Inferior parietal cortex (tissue), 1 donor: ENCODE results near the gene COMMD1.
"Not testable (repeated sequence)": the region's sequence is repeated elsewhere in the genome, so short reads cannot be mapped to it uniquely, and the experiment has no call there.

Experiments
- DNase-seq: peaks from one replicate; pipeline ENCODE4 v3.0.0-alpha.2; 2016; ENCODE audit errors: extremely low spot score

The COMMD1 gene

DNA sequence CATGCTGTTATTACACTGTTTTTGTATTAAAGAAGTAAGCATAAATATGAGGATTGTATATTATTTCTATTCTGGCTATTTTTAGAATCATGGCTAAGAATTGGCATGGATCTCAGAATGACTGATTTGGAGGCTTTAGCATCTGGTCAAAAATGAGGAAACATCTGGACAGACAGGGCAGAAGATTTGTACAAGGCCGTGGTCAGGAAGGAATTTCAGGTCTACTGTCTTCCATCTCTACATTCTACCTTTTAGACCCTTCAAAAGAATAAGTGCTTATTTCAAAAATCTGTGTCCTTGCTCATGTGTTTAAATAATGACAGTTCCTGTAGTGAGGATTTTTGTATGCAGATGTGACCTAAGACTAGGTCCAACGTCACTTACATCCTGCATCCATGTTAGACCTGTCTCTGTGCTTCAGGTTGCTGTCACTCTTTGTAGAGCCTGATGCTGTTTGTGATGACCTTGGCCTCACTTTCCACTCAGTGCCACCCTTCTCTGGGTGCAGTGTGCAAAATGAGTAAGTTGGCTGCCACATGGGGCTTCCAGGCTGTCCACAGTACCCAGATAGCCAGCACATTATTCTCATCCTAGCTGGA is 235.8 kb downstream of the COMMD1 start:
- DNase-seq: no peak

DNA sequence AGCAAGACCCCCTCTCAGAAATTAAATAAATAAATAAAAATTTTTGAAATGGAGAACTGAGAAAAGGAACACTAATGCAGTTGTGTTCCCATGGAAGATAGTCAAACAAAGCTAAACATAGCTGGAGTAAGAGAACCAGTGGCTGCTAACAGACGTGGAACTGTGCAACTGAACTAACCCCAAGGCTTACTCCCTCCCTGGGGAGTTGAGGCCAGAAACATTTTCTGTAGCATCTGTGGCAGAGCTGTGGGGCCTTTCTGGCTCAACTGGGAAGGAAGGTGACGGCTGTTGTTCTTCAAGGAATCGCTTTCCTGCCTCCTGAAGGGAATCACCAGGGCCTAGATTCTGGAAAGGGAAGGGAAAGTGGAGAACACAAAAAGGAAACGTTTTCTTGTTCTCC is 236.6 kb downstream of the COMMD1 start:
- no peak for DNase-seq

DNA sequence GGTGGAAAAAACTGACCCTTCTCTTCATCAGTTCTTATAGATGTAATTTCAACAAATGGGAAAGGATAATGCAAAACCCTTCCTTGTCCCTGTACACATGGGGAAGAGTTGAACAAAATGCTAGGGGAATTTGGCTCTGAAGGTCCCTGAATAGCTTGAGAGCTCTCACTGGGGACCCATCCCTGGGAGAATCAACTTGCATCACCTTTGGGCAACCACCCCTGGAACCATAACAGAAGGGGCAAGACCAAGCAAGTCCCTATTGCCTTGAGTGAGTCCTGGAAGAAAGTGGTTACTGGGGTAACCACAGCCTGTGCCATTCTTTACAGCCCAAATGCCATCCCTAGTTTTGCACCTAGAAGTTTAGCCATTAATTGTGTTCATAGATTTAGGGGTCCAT is 238.2 kb downstream of the COMMD1 start:
- no peak for DNase-seq

DNA sequence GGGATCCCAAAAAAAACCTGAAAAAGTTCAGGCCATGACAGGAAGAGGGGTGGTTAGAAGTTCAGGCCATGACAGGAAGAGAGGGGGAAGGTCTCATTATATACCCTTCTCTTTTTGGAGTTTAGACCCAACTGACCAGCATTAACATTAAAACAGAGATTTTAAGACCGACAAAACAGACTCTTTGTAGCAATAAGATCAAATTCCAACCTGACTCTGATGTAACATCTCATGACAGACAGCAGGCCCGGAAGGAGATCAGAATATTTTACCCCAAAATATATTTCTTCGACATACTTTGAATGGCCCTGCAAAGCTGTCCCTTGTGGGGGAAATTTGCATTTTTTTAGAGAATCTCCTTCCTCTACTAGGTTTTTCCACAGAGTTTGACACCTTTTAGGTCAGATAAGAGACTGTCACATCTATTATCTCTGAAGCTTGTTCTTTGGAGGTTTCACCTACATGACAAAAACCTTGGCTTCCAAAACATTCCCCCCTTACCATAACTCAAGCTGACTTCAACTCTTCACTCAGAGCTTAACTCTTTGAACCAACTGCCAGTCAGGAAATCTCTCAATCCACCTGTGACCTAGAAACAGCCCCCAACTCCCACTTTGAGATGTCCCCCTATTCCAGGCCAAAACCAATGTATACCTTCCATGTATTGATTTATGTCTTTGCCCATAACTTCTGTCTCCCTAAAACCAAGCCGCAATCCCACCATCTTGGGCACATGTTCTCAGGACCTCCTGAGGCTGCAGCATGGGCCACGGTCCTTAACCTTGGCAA is 239.4 kb downstream of the COMMD1 start:
- DNase-seq: no peak

DNA sequence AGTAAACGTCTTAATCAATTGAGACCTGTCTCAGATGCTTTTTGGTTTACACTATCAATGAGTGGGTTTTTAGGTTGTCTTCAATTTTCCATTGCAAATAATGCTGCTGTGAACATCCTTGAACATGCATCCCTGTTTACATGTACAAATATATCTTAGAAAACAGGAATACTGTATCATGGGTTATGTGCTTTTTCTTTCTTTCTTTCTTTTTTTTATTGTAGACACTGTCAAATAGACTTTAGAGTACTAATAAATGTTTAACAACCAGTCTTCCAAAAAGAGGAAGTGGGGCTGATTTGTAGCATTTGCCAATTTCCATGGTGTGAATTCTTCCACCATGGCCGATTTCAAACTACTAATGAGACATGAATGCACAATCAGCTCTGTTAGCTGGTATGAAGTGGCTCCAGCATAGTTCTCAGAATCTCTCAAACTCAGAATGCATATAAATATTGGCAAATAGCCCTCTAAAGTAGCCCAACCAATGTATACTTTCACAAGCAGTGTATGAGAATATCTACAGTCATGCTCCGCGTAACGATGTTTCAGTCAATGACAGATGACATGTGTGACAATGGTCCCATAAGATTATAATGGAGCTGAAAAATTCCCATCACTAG is 240.1 kb downstream of the COMMD1 start:
- no peak for DNase-seq

DNA sequence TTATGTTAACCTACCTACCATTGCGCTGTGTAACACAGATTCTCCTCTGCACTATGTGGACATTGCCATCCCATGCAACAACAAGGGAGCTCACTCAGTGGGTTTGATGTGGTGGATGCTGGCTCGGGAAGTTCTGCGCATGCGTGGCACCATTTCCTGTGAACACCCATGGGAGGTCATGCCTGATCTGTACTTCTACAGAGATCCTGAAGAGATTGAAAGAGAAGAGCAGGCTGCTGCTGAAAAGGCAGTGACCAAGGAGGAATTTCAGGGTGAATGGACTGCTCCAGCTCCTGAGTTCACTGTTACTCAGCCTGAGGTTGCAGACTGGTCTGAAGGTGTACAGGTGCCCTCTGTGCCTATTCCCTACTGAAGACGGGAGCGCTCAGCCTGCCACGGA is 241.3 kb downstream of the COMMD1 start:
- not testable (repeated sequence) for DNase-seq

DNA sequence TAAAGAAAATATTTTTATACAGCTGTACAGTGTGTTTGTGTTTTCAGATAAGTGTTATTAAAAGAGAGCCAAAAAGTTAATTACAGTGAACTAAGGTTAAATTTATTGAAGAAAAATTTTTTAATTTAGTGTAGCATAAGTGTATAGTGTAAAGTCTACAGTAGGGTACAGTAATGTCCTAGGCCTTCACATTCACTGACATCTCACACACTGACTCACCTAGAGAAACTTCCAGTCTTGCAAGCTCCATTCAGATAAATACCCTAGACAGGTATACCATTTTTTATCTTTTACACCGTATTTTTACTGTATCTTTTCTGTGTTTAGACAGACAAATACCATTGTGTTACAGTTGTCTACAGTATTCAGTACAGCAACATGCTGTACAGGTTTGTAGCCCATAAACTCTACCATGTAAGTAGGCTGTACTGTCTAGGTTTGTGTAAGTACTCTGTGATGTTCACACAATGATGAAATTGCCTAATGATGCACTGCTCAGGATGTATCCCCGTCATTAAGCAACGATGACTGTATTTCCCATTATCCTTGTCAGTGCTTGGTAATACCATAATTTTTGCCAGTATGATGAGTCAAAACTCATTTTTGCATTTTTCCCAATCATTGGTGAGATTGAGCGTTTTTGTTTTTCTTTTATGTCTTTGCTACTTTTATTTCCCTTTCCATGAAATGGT is 242.3 kb downstream of the COMMD1 start:
- DNase-seq: no peak

DNA sequence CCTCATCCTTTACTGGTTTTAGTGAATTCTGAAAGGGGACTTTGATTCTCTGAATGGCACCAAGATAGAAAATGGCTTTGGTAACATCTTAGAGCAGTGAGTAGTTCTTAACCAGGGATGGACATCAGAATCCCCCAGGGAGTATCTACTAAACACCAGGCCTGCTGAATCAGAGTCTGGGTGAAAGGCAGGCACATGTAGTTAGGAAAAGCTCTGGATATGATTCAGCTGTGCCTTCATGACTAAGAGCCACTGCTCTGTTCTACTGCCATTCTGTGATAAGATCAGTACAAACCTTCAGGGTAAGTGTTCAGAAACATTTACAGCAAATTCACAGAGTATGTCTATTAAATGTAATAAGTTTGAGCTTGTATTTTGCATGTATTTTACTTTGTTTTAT is 244.2 kb downstream of the COMMD1 start:
- DNase-seq: no peak

DNA sequence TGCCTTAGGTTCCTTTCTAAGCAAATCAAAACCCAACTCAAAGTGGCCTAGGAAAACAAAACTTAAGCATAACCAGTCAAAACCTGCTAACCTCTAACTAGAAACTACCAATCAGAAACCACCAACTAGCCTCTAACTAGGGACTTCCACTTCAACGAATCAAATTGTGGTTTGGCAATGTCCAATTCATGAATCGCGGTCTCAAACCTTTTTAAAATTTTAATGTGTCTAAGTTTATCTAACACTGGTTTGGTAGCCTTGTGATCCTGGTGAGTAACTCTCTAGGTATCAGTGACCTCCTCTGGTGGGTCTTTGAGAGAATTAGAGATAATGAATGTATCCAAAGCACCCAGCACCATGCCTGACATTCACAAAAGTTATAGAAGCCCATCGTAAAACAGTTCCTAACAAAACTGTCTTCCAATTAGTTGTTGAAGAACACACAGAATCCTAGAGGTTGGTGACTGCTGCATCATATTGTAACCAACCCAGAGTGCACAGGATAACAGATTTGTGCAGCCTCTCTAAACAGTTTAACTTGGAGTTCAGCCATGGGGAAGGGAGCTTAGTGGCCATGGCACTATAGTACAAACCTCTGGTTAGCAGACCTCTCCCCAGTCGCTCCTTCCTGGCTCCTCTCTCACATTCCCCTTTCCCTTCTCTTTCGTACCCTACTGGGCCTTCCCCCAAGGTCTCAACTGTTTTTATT is 245.3 kb downstream of the COMMD1 start:
- DNase-seq: no peak

DNA sequence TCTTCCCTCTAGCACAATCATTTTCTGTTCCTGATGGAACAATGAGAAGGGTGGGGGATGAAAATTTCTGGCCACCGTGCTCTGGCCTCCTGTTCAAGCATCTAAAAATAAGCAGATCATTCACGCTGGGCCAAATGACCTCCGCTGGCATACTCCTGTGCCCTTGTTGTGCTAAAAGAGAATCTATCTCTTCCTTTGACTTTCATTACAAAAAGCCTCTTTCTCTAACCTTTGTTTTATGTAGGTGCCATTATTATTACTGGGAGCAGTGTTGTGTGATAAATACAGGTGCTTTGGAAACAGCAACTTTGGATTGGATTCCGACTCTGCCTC is 245.8 kb downstream of the COMMD1 start:
- DNase-seq: no peak

DNA sequence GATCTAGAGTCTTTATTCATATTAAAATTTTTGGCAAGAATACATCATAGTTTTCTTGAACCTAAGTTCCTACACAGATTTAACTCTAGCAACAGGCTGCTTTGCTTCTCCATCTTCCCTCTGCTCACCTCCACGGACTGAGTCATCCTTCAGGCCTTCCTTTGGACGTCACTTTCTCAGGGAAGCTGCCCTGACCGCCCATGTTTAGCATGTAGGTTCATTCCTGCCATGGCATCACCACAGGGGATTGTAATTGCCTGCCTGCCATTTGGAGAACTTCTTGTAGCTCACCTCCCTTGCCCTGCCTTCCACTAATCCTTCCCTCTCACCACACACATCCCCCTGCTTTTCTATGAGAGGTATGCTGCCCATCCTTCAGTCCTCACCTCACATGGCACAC is 246.5 kb downstream of the COMMD1 start:
- DNase-seq: no peak

DNA sequence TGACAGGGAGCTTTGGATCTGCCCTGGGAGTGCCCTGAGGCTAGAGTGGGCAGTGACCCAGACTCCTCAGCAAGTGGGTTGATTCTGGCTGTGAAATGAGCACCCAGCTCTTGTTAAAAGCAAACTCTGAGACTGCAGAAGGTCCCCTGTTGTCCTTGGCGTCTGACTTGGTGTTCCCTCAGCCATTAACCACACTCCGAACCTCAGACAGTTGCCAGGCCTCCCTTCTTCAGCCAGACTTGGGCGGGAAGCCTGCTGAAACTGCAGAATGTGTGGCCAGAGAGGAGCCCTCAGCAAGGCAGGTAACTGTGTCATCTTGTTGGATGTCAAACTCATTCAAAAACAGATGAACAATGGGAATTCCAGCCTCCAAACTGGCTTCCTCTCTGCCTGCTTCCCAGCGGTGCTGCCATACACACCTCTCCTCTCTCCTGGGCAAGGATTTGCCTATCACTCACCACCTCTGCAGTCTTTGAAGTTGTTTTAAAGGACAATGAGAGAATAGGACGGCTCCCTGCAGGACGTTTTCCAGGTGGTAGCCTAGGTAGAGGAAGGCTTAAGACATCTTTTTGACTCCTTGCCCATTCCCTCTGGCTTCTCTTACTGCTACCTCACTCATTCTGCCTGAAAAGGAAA is 251.5 kb downstream of the COMMD1 start:
- no peak for DNase-seq

DNA sequence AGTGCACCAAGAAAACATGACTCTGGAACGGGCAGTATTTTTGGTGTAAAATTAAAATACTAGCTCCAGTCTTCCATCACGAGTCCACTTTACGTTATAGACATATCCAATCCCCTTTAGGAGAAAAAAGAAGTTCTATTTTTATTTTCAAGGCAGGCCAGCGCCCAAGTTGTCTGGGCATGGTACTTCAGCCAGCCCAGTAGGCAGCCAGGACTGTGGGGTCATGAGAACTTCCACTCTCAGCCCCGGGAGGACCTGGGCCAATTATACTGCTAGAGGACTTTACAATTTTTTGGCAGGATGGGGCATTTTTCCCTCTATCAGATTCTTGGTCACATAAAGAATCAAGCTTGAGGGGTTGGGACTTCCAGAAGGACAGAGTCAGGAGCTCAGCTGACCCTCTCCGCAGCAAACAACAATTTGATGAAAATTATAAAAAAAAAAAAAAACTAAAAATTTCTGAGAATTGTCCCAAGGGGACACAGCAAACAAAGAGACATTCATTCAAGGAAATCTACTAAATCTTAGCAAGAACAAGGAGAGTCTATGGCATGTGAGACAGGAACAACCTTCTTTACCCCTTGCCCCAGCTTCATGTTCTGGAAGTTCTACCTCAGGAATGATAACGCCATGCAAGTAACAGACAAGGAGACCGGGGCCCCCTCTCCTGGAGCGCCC is 253.1 kb downstream of the COMMD1 start:
- DNase-seq: no peak

DNA sequence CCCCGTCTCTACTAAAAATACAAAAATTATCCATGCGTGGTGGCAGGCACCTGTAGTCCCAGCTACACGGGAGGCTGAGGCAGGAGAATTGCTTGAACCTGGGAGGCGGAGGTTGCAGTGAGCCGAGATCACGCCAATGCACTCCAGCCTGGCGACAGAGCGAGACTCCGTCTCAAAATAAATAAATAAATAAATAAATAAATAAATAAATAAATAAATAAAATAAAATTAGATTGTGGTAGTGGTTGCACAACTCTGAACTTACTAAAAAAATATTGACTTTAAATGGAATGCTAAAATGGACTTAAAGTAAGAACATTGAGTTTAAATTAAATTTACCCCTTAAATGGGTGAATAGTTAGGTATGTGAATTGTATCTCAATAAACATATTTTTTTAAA is 255.2 kb downstream of the COMMD1 start:
- not testable (repeated sequence) for DNase-seq

DNA sequence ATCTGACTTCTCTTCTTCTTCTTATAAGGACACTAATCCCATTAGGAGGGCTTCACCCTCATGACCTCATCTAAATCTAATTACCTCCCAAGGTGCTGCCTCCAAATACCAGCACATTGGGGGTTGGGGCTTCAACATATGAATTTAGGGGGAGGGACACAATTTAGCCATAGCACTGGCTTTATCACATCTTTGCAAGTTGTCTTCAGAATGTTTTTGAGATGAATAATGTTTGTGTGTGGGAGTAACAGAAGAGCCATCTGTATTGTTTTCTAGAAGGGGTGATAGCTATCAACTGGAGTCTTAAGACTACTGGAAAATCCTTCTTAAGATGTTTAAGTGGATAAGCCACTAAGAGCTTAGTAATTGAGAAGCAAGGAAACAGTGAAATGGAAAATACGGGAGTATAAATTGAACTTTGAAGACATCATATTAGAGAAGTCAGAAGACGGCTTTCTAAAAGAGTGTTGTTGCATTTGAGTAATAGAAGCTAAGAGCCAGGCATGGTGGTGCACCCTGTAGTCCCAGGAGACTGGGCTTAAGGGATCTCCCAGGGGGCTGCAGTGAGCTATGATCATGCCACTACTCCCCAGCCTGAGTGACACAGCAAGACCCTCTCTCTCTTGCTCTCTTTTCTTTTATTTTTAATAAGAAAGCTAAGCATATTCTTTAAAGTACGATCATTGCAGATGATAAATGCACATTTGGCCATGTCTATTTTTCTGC is 257.8 kb downstream of the COMMD1 start:
- DNase-seq: no peak

DNA sequence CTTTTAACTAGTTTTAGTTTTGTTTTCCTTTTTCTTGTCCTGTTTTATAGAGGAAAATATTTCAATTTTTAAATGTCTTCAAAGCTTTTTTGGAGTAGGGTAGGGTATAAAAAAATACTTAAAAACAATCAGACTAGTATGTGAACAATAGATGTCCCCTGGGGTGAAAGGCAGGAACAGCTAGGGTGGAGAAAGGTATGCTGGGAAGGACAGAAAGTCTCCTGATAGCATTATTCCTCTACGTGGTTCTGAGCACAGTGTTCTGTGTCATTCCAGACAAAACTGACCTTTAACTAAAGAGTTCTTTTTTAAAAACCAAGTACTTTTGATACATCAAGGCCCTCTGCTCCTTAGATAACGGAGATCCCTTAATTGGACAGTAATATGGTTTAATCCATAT is 258.4 kb downstream of the COMMD1 start:
- no peak for DNase-seq

DNA sequence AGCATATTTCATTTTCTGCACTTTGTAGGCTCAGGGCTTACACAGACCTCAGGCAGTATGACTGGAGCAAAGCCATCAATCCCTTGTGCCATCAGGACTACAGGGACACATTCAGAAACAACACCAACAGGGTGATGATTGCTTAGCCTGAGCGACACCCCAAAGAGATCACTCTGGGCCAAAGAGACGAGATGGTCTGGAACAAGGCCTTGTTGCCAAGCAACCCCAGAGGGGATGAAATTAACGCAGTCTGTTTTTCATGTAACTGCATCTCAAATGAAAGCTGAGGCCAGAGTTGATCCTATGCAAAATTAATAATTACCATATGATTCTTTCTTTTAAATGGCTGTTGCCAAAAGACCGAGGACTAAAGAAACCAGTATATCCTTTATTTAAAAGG is 270.3 kb downstream of the COMMD1 start:
- no peak for DNase-seq

DNA sequence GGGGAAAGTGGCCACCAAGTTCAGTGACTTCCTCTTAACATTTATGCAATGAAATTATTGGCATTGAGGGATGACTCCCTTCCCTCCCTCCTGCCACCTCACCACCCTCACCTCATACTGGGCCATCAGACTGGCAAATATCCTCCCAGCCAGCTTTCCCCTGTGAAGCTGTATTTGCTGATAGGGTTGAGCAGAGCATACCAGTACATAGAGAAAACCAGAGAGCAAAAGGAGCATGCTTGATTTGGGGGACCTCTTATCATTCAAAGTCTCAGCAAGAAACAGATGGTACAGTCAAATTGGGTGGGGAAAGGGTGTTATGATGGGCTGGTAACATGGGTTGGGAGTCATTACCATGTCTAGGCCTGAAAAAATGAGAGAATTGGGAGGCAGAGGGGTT is 271.3 kb downstream of the COMMD1 start:
- no peak for DNase-seq

DNA sequence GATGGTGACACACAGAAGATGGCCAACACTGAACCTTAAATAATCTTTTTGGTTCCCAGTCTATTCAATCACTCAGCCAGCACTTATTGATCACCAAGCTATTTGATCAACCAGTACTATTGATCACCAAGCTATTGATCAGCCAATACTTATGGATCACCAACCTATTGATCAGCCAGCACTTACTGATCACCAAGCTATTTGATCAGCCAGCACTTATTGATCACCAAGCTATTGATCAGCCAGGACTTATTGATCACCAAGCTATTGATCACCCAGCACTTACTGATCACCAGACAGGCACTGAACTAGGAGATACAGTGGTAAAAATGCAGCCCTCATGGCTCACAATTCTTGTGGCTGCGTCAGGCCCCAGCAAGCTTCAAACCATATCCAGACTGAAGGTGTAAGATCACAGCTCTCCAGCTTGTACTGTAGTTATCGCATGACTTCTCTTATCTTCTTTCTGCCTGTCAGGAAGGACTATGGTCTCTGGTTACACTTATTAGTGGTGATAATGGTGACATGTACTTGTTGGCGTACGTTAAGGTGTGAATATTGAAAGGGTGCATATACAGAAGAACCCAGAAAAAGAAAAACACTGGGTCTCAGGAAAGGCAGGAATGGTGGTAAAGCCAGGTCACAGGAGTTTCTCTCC is 272.0 kb downstream of the COMMD1 start:
- DNase-seq: no peak

DNA sequence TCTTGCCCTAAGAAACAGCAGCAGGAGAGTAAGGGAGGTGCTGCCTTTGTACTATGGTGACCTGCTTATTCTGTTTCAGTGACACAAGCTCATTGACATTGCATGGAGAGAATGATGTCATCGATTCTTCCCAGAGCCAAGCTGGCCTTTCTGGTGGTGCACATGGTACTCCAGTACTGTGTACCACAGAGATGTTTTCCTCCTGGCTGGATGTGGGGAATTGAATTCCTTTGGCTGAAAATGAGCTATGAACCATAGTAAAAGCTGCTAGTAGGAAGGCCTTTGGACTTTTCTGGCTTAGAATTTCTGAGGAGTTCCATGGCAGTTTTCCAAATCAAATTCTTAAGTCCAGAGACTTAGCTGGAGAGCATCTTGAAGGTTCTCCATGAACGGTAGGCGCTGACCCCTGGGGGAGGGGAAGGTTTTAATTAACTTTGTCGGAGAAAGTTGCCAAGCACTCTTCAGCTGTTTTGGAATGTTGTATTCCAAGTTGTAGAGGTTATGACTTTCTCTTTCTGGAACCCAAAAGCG is 273.3 kb downstream of the COMMD1 start:
- no peak for DNase-seq
